ENCODE data around the gene GPR139. TPM values are rescaled to one million over a fixed set of nuclear protein-coding genes. Genes with fewer than 3 reads are reported as not detected.

GPR139 gene
- total RNA-seq: not detected in 2 replicates

GRCh38 chr16:20073203-20074098 lies at the start of gene GPR139:
Gene GPR139 (minus strand): TSS chr16:20073890. CDS start chr16:20073616, 274 bp downstream.
- Histone ChIP-seq H3K4me2 (ENCODE audit: insufficient read depth, low read length) (no peak within 1 kb of the TSS), H3K27ac (ENCODE audit: low read depth, low read length) (no peak within 1 kb of the TSS), H2AFZ (ENCODE audit: low read length) (no peak within 1 kb of the TSS), H3K9me3 (ENCODE audit: low read depth, low read length) (no peaks in the 10 kb centered on the region), H3K36me3 (ENCODE audit: insufficient read depth, low read length) (no peaks in the 10 kb centered on the region), H3K4me1 (ENCODE audit: insufficient read depth, low read length) (no peaks in the 10 kb centered on the region), H3K27me3 (ENCODE audit: insufficient read depth, low read length) (no peaks in the 10 kb centered on the region), H3K79me2 (ENCODE audit: insufficient read depth, low read length) (no peaks in the 10 kb centered on the region), H4K20me1 (ENCODE audit: insufficient read depth, low read length) (no peaks in the 10 kb centered on the region), H3K4me3 (ENCODE audit: insufficient read depth, low read length) (no peak within 1 kb of the TSS)
- no peak for DNase-seq (ENCODE audit: insufficient read length, low spot score, missing footprints)
- TF ChIP-seq CTCF (IDR thresholded peaks at IDR 0.05; ENCODE audit: extremely low read depth, low read depth, low read length): no peak

- no peak for TF ChIP-seq CTCF (IDR thresholded peaks at IDR 0.05; ENCODE audit: extremely low read depth, low read depth, low read length)
- Histone ChIP-seq H3K27ac (ENCODE audit: low read depth, low read length) (no peak overlapping the region), H3K79me2 (ENCODE audit: insufficient read depth, low read length) (no peaks in the 10 kb centered on the region), H3K4me3 (ENCODE audit: insufficient read depth, low read length) (no peak overlapping the region), H4K20me1 (ENCODE audit: insufficient read depth, low read length) (no peaks in the 10 kb centered on the region), H3K27me3 (ENCODE audit: insufficient read depth, low read length) (no peaks in the 10 kb centered on the region), H3K9me3 (ENCODE audit: low read depth, low read length) (no peaks in the 10 kb centered on the region), H3K4me2 (ENCODE audit: insufficient read depth, low read length) (no peak overlapping the region), H3K4me1 (ENCODE audit: insufficient read depth, low read length) (no peaks in the 10 kb centered on the region), H2AFZ (ENCODE audit: low read length) (no peak overlapping the region), H3K36me3 (ENCODE audit: insufficient read depth, low read length) (no peaks in the 10 kb centered on the region)
- DNase-seq (ENCODE audit: insufficient read length, low spot score, missing footprints): no peak
Measured at GRCh38 chr16:20122011-20122410, 48.3 kb upstream of the GPR139 start.

- no peaks in the 10 kb centered on the region for H3K27me3 ChIP-seq (ENCODE audit: insufficient read depth, low read length)
- H3K79me2 ChIP-seq (ENCODE audit: insufficient read depth, low read length): no peaks in the 10 kb centered on the region
- H3K9me3 ChIP-seq (ENCODE audit: low read depth, low read length): no peaks in the 10 kb centered on the region
- H3K27ac ChIP-seq (ENCODE audit: low read depth, low read length): no peak overlapping the region
- no peaks in the 10 kb centered on the region for H3K4me1 ChIP-seq (ENCODE audit: insufficient read depth, low read length)
- no peaks in the 10 kb centered on the region for H4K20me1 ChIP-seq (ENCODE audit: insufficient read depth, low read length)
- no peaks in the 10 kb centered on the region for H3K36me3 ChIP-seq (ENCODE audit: insufficient read depth, low read length)
- H3K4me3 ChIP-seq (ENCODE audit: insufficient read depth, low read length): no peak overlapping the region
- DNase-seq (ENCODE audit: insufficient read length, low spot score, missing footprints): peak; percentile 65
- H2AFZ ChIP-seq (ENCODE audit: low read length): no peak overlapping the region
- no peak for TF ChIP-seq CTCF (IDR thresholded peaks at IDR 0.05; ENCODE audit: extremely low read depth, low read depth, low read length)
- H3K4me2 ChIP-seq (ENCODE audit: insufficient read depth, low read length): no peak overlapping the region
Measured at GRCh38 chr16:20114356-20114755, 40.7 kb upstream of the GPR139 start.

- Histone ChIP-seq H3K9me3 (ENCODE audit: low read depth, low read length) (no peaks in the 10 kb centered on the region), H3K4me2 (ENCODE audit: insufficient read depth, low read length) (no peak overlapping the region), H4K20me1 (ENCODE audit: insufficient read depth, low read length) (no peaks in the 10 kb centered on the region), H3K4me1 (ENCODE audit: insufficient read depth, low read length) (no peaks in the 10 kb centered on the region), H3K4me3 (ENCODE audit: insufficient read depth, low read length) (no peak overlapping the region), H3K27me3 (ENCODE audit: insufficient read depth, low read length) (no peaks in the 10 kb centered on the region), H3K79me2 (ENCODE audit: insufficient read depth, low read length) (no peaks in the 10 kb centered on the region), H3K36me3 (ENCODE audit: insufficient read depth, low read length) (no peaks in the 10 kb centered on the region), H3K27ac (ENCODE audit: low read depth, low read length) (no peak overlapping the region), H2AFZ (ENCODE audit: low read length) (no peak overlapping the region)
- DNase-seq (ENCODE audit: insufficient read length, low spot score, missing footprints): no peak
- no peak for TF ChIP-seq CTCF (IDR thresholded peaks at IDR 0.05; ENCODE audit: extremely low read depth, low read depth, low read length)
Measured at GRCh38 chr16:20111143-20111542, 37.5 kb upstream of the GPR139 start.

All from osteoblast (primary cell).